Prostate gland (tissue), 2 donors: ENCODE measurements around the gene VENTX. TPM values are rescaled to one million over a fixed set of nuclear protein-coding genes. Genes with fewer than 3 reads are reported as not detected.

Source experiments
- DNase-seq: peaks from one replicate; pipeline ENCODE4 v3.0.0-alpha.2; 2019; ENCODE audit warnings: low spot score
- H3K27ac ChIP-seq, 2 donors: fragments of 200-600 bp; sonication (generic); 2 replicates each; pipeline ENCODE4 v1.5.1; 2017 to 2019
- H3K27me3 ChIP-seq: fragments of 200-600 bp; sonication (generic); replicated peaks from 2 replicates; pipeline ENCODE4 v1.5.1; 2019; ENCODE audit not compliant: insufficient read depth
- H3K36me3 ChIP-seq, 2 donors: fragments of 200-600 bp; sonication (generic); 1 replicate in 1 of 2; 2 replicates in 1 of 2; pipeline versions ENCODE4 v1.5.1 to v1.8.1; 2017 to 2019
- H3K4me1 ChIP-seq: fragments of 200-600 bp; sonication (generic); replicated peaks from 2 replicates; pipeline ENCODE4 v1.5.1; 2019
- H3K4me3 ChIP-seq, 2 donors: fragments of 200-600 bp; sonication (generic); 2 replicates each; pipeline ENCODE4 v1.5.1; 2017 to 2019
- H3K9me3 ChIP-seq: fragments of 200-600 bp; sonication (generic); 2 replicates; pipeline ENCODE4 v1.5.1; 2017
- CTCF ChIP-seq, 4 experiments: fragments of 200-600 bp in 2 of 4; fragments of 450-650 bp in 2 of 4; sonication (generic) in 2 of 4; IDR thresholded peaks; 1 replicate in 3 of 4; 2 replicates in 1 of 4; pipeline ENCODE4 v1.5.1; 2016 to 2019; ENCODE audit warnings: antibody characterized with exemption in 4 of 4, mild to moderate bottlenecking in 2 of 4, moderate library complexity in 2 of 4
- POLR2A ChIP-seq: fragments of 450-650 bp; IDR thresholded peaks from one replicate; pipeline ENCODE4 v1.6.1; 2016; ENCODE audit warnings: antibody characterized with exemption, mild to moderate bottlenecking
- POLR2AphosphoS5 ChIP-seq: sonication (generic); formaldehyde crosslinking; IDR thresholded peaks from one replicate; pipeline ENCODE4 v1.6.1; 2017; ENCODE audit warnings: antibody characterized with exemption
- WGBS: methylation state at CpG from one replicate; pipeline ENCODE4 v1.1.5; 2018; 5-methylcytosine and 5-hydroxymethylcytosine counted together
- intact Hi-C: fragments of 100-400 bp; cut with DNase I; formaldehyde crosslinking; loops from one replicate; pipeline ENCODE4 v1.14.2; 2022
- total RNA-seq, 2 donors: library from RNA; depleted of rRNA; stranded (reverse); fragments of >200 nt; gene quantifications; one replicate each; pipeline ENCODE4 v1.1.0, GENCODE V29; 2016

Gene VENTX
- total RNA-seq, 2 donors from 2014 or later, result 0.18 to 1.8 TPM

DNA sequence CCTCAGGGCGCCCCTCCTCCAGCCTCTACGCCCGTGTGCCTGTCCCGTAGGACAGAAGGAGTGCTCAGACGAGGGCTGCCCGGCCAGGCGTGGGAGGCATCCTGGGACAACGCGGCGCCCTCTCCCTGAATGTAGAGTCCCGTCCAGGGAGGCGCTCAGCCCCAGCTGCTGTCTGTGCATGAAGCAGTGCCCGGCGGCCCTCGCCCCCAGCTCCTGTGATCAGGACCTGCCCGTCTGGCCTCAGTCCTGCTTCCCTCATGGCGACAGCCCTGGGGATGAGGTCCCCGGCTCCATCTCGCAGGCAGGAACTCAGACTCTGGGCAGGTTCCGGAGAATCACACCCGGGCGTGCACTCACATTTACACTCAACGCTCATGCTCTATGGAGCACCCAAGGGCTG lies 32.5 kb upstream of the VENTX start:
- Histone ChIP-seq H3K27me3 (no peaks in the 10 kb centered on the region), H3K4me1 (no peaks in the 10 kb centered on the region), H3K36me3 (no peaks in the 10 kb centered on the region), H3K4me3 (no peak overlapping the region), H3K27ac (no peak overlapping the region), H3K9me3 (no peaks in the 10 kb centered on the region)
- no peak for DNase-seq
- no peak for TF ChIP-seq POLR2AphosphoS5
- TF ChIP-seq CTCF (IDR thresholded peaks at IDR 0.05), result no peak
- TF ChIP-seq POLR2A, result no peak
- 83% methylated on average over 21 of the region's 23 CpGs for WGBS
- intact Hi-C loops, result no loop called here

GRCh38 chr10:133206356-133207040 lies 31.2 kb upstream of the VENTX start:
- Histone ChIP-seq H3K9me3 (no peaks in the 10 kb centered on the region), H3K4me3 (no peak overlapping the region), H3K36me3 (no peaks in the 10 kb centered on the region), H3K4me1 (no peaks in the 10 kb centered on the region), H3K27me3 (no peaks in the 10 kb centered on the region), H3K27ac (no peak overlapping the region)
- DNase-seq, result no peak
- 81% methylated on average over 15 of the region's 17 CpGs for WGBS
- TF ChIP-seq POLR2AphosphoS5 (no peak), POLR2A (no peak), CTCF (IDR thresholded peaks at IDR 0.05) (no peak)
- intact Hi-C loops, result no loop called here

- Histone ChIP-seq H3K27ac (no peak overlapping the region), H3K4me3 (no peak overlapping the region), H3K36me3 (no peaks in the 10 kb centered on the region), H3K27me3 (no peaks in the 10 kb centered on the region), H3K9me3 (no peaks in the 10 kb centered on the region), H3K4me1 (no peaks in the 10 kb centered on the region)
- no peak for TF ChIP-seq CTCF (IDR thresholded peaks at IDR 0.05)
- no peak for TF ChIP-seq POLR2AphosphoS5
- no peak for TF ChIP-seq POLR2A
- intact Hi-C loops, result no loop called here
- DNase-seq, result no peak
- 78% methylated on average over 36 of the region's 36 CpGs for WGBS
These were observed 30.5 kb upstream of the VENTX start for GRCh38 chr10:133207041-133207600.

GRCh38 chr10:133207627-133208026 lies 30.0 kb upstream of the VENTX start:
- Histone ChIP-seq H3K4me1 (no peaks in the 10 kb centered on the region), H3K27ac (no peak overlapping the region), H3K9me3 (no peaks in the 10 kb centered on the region), H3K4me3 (no peak overlapping the region), H3K36me3 (no peaks in the 10 kb centered on the region), H3K27me3 (no peaks in the 10 kb centered on the region)
- WGBS, result 55% methylated on average over 9 of the region's 17 CpGs
- TF ChIP-seq POLR2A, result no peak
- no peak for TF ChIP-seq POLR2AphosphoS5
- no peak for TF ChIP-seq CTCF (IDR thresholded peaks at IDR 0.05)
- no peak for DNase-seq
- intact Hi-C loops, result no loop called here

DNA sequence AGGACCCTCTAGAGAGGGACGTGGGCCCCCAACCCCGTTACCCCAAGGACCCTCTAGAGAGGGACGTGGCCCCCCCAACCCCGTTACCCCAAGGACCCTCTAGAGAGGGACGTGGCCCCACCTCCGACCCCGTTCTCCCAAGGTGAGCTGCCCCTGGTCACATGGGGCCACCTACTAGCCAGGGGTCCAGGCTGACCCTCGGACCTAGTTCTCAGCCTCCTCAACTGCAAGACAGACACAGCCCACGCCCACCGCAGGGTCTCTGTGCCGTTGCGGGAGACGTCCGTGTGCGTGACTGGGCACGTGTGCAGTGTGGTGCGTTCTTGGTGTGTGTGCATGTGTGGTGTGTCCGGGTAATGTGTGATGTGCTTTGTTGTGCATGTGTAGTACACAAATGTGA lies 29.2 kb upstream of the VENTX start:
- TF ChIP-seq POLR2A, result no peak
- TF ChIP-seq CTCF (IDR thresholded peaks at IDR 0.05), result no peak
- no peak for TF ChIP-seq POLR2AphosphoS5
- Histone ChIP-seq H3K27ac (no peak overlapping the region), H3K4me1 (no peaks in the 10 kb centered on the region), H3K9me3 (no peaks in the 10 kb centered on the region), H3K27me3 (no peaks in the 10 kb centered on the region), H3K36me3 (no peaks in the 10 kb centered on the region), H3K4me3 (no peak overlapping the region)
- intact Hi-C loops, result no loop called here
- no peak for DNase-seq
- WGBS, result 84% methylated on average over 14 of the region's 18 CpGs
